ENCODE measurements around the gene SLC27A2.

SLC27A2 gene

DNA sequence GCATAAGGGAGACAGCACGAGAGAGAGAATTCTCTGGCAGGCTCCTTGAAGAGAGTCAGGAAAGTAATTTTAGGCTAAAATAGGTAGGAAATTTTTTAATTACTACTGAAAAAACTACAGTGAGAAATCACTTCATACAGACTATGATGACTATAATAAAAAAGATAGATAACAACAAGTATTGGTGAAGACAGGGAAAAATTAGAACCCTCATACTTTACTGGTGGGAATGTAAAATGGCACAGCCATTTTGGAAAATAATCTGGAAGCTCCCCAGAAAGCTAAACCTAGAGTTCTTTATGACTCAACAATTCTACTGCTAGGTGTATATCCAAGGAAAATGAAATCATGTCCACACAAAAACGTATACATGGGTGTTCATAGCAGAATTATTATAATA is 85.6 kb downstream of the SLC27A2 start:
- DNase-seq (ENCODE audit: low read depth in 2 of 3, low spot score in 1 of 3), result no peak

GRCh38 chr15:50275091-50275490 is 93.1 kb downstream of the SLC27A2 start:
- no peak for DNase-seq (ENCODE audit: low read depth in 2 of 3, low spot score in 1 of 3)

- DNase-seq (ENCODE audit: low read depth in 2 of 3, low spot score in 1 of 3), result no peak
Observed at GRCh38 chr15:50275908-50276307, 93.9 kb downstream of the SLC27A2 start.

DNA sequence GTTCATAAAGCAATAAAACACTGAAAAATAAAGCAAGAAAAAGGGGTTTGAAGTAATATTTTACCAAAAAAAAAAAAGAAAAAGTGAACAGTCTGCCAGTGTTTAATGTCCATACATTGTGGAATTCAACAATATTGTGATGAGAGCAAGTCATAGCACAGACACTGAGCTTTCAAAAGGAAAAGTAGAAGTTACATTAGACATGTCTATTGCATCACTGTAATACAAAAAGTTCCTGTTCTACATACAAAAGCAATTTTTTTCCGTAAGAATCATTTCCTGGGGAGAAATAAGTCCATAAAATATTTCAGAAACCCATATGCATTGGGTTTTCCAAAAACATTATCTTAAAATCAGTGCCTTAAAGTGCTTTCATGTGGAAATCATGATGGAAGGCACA is 95.4 kb downstream of the SLC27A2 start:
- DNase-seq (ENCODE audit: low read depth in 2 of 3, low spot score in 1 of 3), result no peak

DNA sequence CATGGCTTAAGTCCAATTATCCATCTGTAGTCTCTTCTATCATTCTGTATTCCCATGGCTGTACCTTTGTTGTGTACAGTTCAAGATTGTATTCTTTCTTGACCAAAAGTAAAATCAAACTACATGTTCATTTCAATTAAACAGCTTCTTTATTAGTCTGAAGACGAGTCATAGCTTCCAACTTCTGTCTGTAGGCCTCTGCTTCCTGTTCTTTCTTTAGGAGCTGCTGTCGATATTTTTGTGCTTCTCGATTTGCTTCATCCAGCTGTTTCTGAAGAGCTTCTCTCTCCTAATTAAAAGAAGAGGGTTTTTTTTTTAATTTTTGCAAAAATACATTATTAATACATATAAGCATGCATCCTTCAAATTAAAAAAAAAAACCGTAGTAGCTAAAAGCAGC is 96.5 kb downstream of the SLC27A2 start:
- no peak for DNase-seq (ENCODE audit: low read depth in 2 of 3, low spot score in 1 of 3)

GRCh38 chr15:50280271-50280670 is 98.3 kb downstream of the SLC27A2 start:
- no peak for DNase-seq (ENCODE audit: low read depth in 2 of 3, low spot score in 1 of 3)

DNA sequence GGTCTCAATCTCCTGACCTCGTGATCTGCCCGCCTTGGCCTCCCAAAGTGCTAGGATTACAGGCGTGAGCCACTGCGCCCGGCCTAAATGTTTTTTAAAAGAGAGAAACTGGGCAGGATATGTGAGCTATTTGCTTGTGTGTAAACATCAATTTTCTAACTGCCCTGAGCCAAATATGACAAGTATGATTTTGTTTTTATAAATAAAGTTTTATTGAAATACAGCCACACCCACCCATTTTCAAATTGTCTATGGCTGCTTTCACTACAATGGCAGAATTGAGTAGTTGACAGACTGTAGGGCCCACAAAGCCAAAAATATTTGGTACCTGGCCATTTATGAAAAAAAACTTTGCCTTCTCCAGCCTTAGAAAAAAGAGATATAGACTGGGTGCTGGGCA is 99.4 kb downstream of the SLC27A2 start:
- no peak for DNase-seq (ENCODE audit: low read depth in 2 of 3, low spot score in 1 of 3)
